GM21786 (cell line): ENCODE data around the gene CWC22.
"Not testable (repeated sequence)": the region's sequence is repeated elsewhere in the genome, so short reads cannot be mapped to it uniquely, and the experiment has no call there.

Source experiments
- ATAC-seq: cut with Tn5 transposase; IDR thresholded peaks from one replicate; pipeline ENCODE4 v1.9.1; 2021; ENCODE audit not compliant: unreplicated experiment

CWC22 gene

DNA sequence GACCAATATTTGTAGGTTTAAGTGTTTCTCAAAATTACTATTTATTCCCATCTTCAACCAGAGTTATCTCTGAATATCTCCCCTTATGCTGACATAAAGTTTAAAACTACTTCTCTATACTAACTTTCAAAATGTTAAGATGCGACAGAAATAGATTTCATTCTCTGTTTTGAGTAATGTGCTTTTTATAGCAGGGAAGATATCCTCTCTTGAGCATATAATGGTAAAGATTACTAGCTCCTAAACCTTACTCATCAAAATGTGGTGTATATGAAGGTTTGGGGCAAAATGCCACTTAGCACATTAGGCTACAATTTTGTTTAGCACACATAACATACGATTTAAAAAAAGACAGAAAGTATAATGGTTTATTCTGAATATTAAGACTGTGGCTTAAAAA, 54.4 kb downstream of the CWC22 start:
- ATAC-seq: peak; percentile 57

DNA sequence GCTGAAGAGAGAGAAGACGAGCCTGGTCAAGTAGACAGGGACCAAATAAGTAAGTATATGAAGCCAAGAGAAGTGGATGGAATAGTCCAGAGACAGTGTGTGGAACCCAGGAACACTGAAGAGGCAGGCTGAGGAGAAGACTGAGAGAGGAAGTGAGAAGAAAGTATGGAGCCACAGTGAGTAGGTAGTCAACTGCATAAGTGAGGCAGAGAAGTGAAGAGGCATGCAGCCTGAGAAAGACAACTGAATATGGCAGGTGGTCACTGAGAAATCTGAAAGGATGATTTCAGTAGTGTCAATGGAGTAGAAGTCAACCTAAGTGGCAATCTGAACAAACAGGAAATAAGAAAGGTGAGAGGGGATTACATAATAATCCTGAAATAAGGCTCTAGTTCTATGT, 55.4 kb downstream of the CWC22 start:
- ATAC-seq: peak; percentile 45

DNA sequence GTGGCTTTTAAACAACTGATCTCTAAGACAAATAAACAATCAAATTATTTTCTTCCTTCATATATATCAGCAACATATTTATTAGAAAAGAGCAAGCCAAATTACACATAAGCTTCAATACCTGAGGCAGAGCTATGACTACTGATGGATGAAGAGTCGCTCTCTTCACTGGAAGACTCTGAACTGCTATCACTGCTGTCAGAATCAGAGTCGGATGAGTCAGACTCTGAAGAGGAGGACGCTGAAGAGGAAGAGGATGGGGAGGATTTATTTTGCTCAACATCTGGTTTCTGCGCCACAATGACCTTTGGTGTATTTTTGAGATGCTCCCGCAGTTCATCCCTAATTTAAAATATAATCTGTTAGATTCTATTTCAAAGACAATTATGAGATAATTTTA, 56.7 kb downstream of the CWC22 start:
- no peak for ATAC-seq

- no peak for ATAC-seq
These were observed 57.7 kb downstream of the CWC22 start for GRCh38 chr2:179949438-179949837.

DNA sequence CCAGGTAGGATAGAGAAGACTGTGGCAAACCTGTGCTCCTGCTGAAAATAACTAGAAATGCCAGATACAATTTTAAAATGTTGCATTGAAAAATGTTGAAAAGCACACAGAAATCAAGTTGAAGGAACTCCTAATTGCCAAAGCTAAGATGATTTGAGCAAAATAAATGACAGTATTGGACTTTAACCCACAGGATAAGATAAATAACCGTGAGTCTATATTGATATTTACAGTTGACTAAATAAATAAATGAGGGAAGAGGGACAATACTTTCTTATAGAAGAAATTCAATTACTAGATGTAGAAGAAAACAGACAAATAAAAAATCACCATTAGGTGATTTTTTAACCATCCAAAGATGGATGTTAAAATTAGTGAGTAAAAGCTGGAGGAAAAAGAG, 59.0 kb downstream of the CWC22 start:
- ATAC-seq: no peak

DNA sequence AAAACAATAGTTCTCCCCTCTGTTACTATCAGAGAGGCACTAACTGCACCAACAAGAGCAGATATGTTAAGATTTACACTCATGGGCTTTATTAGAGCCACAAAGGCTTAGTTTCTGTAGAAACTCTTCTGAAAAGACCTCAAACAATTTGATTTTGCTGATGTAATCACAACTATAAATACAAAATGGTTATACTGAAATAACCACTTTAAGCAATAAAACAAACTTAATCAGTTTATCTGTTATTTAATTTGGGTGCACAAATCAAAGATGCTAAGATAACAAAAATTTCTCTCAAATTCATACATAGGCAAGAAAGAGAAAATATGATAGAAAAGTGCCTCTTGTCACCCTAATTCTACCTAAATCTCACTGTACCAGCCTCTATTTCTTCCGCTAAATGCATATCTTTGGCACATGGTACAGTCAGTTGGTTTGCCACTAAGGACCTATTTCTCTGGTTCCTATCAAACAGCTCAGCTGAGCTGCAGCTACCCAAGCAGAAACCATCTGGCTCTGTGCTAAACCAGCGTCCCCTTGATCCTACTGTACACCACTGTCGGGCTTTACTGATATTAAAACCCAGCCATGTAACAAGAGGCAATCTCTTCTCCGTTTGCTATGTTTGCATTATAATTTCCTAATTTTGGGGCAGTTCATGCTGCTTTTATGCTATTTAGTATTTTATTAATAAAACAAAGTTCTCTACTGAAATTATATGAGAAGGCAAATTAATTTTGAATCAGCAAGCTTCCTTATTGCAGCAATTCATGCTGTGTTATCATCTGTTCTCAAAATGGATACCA, 60.1 kb downstream of the CWC22 start:
- no peak for ATAC-seq

- no peak for ATAC-seq
These were observed 60.8 kb downstream of the CWC22 start for GRCh38 chr2:179946346-179946745.

DNA sequence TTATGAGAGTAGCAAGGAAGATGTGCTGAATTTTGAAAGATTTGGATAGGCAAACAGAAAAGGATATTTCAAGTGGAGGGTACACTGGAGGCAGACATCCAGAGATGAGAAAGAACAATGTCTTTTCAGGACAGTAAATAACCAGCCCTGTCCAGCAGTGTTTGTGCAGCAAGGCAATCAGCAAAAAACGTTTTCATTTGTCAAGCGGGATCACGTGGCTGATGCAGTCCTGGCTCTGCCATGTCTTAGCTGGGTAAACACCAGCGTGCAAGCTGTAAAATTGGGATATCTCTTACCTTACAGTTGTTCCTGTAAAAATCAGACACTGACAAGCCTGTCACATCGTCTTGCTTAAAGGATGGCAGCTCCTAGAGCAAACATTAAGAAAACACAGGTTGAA, 67.8 kb downstream of the CWC22 start:
- ATAC-seq: no peak

GRCh38 chr2:179938026-179938425, 69.1 kb downstream of the CWC22 start:
- no peak for ATAC-seq

DNA sequence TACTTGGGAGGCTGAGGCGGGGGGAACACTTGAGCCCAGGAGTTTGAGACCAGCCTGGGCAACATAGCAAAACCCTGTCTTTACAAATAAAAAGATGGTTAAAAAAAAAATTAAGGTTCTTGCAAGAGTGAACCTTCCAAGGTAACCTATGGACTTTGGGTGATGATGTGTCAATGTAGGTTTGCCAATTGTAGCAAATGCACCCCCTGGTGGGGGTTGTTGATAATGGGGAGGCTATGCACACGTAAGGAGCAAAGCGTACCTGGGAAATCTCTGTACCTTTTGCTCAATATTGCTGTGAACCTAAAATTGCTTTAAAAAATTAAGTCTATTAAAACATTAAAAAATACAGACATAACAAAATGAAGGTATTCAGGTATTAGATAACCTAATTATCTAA, 70.4 kb downstream of the CWC22 start:
- no peak for ATAC-seq

DNA sequence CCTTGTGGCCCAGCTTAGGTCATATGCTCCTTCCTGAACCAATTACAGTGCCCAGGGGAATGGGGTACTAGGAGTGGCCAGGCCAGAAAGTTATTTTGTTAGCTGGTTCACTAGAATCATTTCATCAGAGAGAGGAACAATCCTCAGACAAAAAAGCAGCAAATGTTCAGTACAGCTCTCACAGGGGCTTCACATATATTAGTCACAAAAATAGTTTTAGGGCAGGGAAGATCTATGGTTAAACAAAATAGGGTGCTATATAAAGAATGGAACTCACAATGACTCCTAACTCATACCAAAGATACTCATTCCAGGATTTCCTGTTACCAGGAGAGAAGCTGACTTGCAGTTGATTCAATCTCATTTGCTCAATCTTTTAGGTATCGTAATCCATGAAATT, 71.0 kb downstream of the CWC22 start:
- no peak for ATAC-seq

DNA sequence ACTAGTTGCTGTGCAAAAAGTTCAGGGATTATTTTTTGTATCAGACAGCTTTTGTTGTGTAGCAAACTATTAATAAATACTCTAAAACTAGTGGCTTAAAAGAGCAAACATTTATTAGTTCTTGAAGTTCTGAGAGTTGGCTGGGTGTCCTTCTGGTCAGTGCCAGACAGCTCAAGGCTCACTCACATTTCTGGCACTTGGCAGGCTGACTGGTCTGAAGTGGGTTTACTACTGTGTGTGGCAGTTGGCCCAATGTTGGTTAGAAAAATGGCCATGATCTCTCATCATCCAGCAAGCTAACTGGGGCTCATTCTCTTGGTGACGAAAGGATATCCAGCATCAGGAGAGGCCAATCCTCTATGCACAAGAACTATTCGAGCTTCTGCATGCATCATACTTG, 74.3 kb downstream of the CWC22 start:
- ATAC-seq: no peak

- ATAC-seq: no peak
These were observed 75.6 kb downstream of the CWC22 start for GRCh38 chr2:179931502-179931901.

DNA sequence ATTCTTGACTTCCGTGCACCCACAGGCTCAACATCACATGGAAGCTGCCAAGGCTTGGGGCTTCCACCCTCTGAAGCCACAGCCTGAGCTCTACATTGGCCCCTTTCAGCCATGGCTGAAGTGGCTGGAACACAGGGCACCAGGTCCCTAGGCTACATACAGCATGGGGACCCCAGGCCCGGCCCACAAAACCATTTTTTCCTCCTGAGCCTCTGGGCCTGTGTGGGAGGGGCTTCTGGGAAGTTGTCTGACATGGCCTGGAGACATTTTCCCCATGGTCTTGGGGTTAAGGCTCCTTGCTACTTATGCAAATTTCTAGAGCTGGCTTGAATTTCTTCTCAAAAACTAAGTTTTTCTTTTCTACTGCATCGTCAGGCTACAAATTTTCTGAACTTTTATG, 77.1 kb downstream of the CWC22 start:
- not testable (repeated sequence) for ATAC-seq

GRCh38 chr2:179927041-179927440, 80.1 kb downstream of the CWC22 start:
- no peak for ATAC-seq

DNA sequence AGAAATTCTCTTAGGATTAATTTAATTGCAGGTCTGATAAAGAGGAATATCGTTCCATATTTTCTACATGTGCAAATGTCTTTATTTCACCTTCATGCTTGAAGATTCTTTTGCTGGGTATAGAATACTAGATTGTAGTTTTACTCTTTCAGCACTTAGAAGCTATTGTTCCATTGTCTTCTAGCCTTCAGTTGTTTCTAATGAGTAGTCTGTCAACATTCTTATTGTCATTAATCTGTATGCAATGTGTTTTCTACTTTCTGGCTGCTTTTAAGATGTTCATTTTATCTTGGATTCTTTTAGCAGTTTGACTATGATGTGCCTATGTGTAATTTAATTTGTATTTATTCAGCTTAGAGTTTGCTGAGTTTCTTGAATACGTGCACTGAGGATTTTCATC, 81.4 kb downstream of the CWC22 start:
- no peak for ATAC-seq

GRCh38 chr2:179917272-179917671, 89.8 kb downstream of the CWC22 start:
- no peak for ATAC-seq

DNA sequence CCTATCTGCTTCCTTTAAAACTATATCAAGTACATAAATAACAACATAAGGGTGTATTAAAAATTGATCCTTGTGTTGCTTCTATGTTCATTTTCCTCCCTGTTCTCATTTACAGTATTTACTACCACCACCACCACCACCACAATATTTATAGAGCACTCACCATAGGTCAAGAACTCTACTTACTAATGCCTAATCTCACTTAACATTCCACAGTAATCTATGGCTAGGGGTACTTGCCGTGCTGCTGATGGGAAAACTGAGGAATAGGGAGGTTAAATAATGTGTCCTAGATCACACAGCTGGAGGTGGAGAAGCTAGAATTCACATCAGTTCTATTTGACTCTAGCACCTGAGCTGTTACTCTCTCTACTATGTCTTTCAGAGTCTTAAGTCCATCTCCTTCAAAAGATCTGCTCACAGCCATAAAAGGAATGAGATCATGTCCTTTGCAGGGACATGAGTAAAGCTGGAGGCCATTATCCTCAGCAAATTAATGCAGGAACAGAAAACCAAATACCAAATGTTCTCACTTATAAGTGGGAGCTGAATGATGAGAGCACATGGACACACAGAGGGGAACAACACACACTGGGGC, 91.6 kb downstream of the CWC22 start:
- ATAC-seq: no peak

- ATAC-seq: no peak
These were observed 93.3 kb downstream of the CWC22 start for GRCh38 chr2:179913809-179914208.

GRCh38 chr2:179911569-179911968, 95.5 kb downstream of the CWC22 start:
- ATAC-seq: no peak

GRCh38 chr2:179910735-179911113, 96.4 kb downstream of the CWC22 start:
- ATAC-seq: no peak

DNA sequence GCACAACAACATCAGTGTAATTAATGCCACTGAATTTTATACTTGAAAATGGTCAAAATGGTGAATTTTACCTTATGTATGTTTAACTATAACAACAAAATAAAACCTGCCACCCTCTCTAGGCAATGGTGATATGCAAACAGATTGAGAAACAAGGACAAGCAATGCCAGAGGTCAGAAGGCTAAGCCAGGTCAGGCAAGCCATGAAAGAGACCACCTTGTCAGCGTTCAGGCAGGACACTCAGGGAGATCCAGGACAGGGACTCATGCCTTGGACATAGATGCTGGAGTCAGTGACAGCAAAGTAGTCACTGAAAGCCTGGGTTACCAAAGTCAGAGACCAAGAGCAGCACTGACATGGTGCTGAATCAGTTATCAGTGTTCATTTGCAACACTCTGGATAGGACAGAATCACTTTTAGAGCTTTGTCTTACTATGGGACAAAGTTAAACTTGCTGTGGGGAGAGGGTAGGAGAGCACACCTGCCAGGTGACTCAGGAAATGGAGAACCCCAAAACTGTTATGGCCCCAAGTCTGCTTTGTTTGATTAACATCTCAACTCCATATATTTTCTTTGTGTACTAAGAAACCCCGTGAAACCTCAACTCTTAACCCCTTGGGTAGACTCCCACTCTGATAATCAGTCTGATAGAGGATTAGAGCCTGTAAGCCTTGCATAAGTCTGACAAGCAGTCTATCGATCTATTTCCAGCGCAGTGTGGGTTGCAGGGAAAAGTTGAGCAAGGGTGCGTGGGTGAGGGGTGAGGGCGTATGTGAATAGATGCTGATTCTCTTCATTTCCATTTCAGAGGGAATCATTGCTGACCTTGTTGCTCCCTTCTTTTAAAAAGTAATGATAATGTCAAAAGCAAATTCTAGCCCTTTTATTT, 97.0 kb downstream of the CWC22 start:
- ATAC-seq: no peak
